GM03348 (cell line): ENCODE results near the gene IFI35.
"Not testable (repeated sequence)": the region's sequence is repeated elsewhere in the genome, so short reads cannot be mapped to it uniquely, and the experiment has no call there.

ENCODE experiments used
- DNase-seq: peaks from one replicate; pipeline ENCODE4 v3.0.0; 2012; ENCODE audit warnings: low spot score

Gene IFI35

GRCh38 chr17:42997984-42998938 is 8.3 kb upstream of the IFI35 start, which contains the start of gene RPL27:
TSS of gene RPL27 (plus strand) at chr17:42998419. CDS start at chr17:42998751, 332 bp downstream.
- peak; percentile 94 for DNase-seq

- no peak for DNase-seq
Observed at GRCh38 chr17:42999003-42999525, 7.5 kb upstream of the IFI35 start.

GRCh38 chr17:43000894-43001293 is 5.7 kb upstream of the IFI35 start:
- not testable (repeated sequence) for DNase-seq

GRCh38 chr17:43003542-43004172 is 2.9 kb upstream of the IFI35 start:
- DNase-seq: peak; percentile 44

- no peak for DNase-seq
Observed at GRCh38 chr17:43010667-43011308, 4.2 kb downstream of the IFI35 start.

GRCh38 chr17:43011728-43012472 is 5.3 kb downstream of the IFI35 start:
- no peak for DNase-seq

- DNase-seq: no peak
Observed at GRCh38 chr17:43013296-43013695, 6.7 kb downstream of the IFI35 start.

- no peak for DNase-seq
Observed at GRCh38 chr17:43014020-43014648, 7.5 kb downstream of the IFI35 start.

- no peak for DNase-seq
Observed at GRCh38 chr17:43014649-43015542, 8.3 kb downstream of the IFI35 start.

GRCh38 chr17:43015579-43015978 is 9.0 kb downstream of the IFI35 start:
- no peak for DNase-seq

GRCh38 chr17:43016216-43016615 is 9.6 kb downstream of the IFI35 start:
- no peak for DNase-seq

GRCh38 chr17:43018008-43018853 is 11.6 kb downstream of the IFI35 start:
- DNase-seq: no peak

- DNase-seq: no peak
Observed at GRCh38 chr17:43018932-43019331, 12.3 kb downstream of the IFI35 start.

- DNase-seq: peak; percentile 38
Observed at GRCh38 chr17:43019418-43019817, 12.8 kb downstream of the IFI35 start.

- DNase-seq: no peak
Observed at GRCh38 chr17:43020030-43020621, 13.5 kb downstream of the IFI35 start.

- peak; percentile 91 for DNase-seq
Observed at GRCh38 chr17:43020789-43021740, 14.5 kb downstream of the IFI35 start.

GRCh38 chr17:43021741-43022512 is 15.3 kb downstream of the IFI35 start, which contains the start of gene VAT1:
TSS of gene VAT1 (minus strand) at chr17:43022385. CDS start at chr17:43022322, 63 bp downstream.
- DNase-seq: peak; percentile 94
